HG03159 (cell line): ENCODE measurements around the gene ACTR3C.

ENCODE experiments used
- ATAC-seq: cut with Tn5 transposase; IDR thresholded peaks from one replicate; pipeline ENCODE4 v1.9.1; 2021; ENCODE audit warnings: mild to moderate bottlenecking, moderate library complexity; ENCODE audit not compliant: unreplicated experiment

Gene ACTR3C

GRCh38 chr7:150322833-150323681 lies at the start of gene ACTR3C, which contains the start of gene LRRC61:
Gene ACTR3C, minus strand, starts transcription at chr7:150323545. Its CDS starts 28,249 bp downstream, at chr7:150295296.
Gene LRRC61, plus strand, starts transcription at chr7:150323355. Its CDS starts 13,507 bp downstream, at chr7:150336862.
- peak; percentile 66 for ATAC-seq

- no peak for ATAC-seq
Measured at GRCh38 chr7:150372271-150373048, 49.1 kb upstream of the ACTR3C start.

DNA sequence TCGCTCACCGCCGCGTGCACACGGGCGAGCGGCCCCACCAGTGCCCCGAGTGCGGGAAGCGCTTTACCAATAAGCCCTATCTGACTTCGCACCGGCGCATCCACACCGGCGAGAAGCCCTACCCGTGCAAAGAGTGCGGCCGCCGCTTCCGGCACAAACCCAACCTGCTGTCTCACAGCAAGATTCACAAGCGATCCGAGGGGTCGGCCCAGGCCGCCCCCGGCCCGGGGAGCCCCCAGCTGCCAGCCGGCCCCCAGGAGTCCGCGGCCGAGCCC lies 48.6 kb upstream of the ACTR3C start:
- no peak for ATAC-seq

DNA sequence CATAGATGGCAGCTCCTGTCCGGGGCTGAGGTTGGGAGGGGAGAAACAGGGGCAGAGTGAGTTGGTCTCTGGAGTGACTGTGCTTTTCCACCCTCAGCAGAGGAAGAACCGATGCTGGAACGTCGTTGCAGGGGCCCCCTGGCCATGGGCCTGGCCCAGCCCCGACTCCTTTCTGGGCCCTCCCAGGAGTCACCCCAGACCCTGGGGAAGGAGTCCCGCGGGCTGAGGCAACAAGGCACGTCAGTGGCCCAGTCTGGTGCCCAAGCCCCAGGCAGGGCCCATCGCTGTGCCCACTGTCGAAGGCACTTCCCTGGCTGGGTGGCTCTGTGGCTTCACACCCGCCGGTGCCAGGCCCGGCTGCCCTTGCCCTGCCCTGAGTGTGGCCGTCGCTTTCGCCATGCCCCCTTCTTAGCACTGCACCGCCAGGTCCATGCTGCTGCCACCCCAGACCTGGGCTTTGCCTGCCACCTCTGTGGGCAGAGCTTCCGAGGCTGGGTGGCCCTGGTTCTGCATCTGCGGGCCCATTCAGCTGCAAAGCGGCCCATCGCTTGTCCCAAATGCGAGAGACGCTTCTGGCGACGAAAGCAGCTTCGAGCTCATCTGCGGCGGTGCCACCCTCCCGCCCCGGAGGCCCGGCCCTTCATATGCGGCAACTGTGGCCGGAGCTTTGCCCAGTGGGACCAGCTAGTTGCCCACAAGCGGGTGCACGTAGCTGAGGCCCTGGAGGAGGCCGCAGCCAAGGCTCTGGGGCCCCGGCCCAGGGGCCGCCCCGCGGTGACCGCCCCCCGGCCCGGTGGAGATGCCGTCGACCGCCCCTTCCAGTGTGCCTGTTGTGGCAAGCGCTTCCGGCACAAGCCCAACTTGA lies 48.0 kb upstream of the ACTR3C start:
- ATAC-seq = no peak

- no peak for ATAC-seq
Measured at GRCh38 chr7:150370612-150371071, 47.3 kb upstream of the ACTR3C start.

DNA sequence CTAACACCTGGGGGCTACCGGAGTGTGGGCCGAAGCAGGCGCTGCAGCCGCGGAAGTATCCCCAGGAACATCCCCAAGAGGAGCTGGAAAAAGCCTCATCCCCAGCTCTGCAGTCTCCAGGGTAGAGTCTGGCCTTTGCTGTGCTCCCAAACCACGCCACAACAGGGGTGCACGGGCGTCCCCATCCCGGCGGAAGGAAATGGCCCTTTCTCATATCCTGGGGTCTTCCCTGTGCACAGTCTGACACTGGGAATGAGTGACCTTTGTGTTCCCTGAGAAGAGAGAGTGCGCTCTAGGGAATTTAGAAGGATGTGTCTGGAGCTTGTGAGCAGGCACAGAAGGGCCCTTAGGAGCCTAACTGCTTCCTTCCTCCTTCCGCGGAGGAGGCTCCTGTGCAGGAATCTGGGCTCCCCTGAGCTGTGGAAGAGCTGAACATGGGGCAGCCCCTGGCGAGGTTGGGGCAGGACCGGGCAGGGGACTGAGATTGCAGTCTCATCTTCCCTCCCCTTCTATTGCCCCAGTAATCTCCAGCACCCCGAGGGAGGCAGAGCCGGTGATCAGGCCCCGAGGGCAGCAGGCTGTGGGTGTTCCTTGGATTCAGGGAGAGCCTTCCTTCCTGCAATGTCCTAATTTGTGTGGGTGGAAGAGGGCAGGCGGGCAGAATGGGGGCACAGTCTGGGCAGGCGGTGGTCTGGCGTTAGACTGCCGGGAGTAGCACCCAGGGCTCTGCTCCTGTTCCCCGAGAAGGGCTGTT lies 46.6 kb upstream of the ACTR3C start:
- ATAC-seq = no peak

DNA sequence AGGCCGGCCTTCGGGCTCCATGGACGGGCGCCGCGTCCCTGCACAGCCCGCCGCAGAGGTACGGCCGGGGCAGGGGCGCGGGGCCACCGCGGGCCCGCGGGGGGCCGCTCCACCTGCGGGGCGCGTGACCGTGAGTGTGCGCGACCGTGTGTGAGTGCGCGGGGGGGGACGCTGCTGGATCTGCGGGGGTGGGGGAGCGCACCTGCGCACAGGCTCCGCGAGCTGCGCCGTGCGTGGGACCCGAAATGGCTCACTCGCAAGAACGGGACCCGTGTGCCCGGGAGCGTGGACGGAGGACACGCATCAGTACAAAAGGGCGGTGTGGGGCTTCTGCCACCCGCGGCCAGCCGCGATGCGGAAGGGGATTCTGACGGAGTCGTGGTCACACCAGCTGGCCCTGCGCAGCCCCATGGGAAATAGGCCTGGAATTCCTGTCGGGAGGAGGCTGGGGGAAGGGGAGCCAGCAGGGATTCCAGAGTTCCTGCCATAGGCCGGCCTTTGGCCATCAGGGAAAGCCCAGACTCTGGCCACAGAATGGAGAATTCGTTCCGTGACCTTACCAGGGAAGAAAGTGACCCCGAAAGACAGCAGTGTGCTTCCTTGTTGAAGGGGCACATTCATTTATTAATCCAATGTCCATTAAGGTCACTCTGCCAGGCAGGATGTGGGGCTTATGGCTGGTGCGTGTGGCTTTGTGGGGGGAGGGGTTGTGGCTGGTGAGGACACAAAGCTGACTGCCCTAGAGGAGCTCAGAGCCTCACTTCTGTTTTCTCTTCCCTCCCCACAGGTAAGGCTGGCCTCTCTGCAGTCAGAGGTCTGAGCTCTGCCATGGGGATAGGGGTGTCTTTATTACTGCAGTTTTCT lies 45.8 kb upstream of the ACTR3C start:
- ATAC-seq = peak; percentile 40

DNA sequence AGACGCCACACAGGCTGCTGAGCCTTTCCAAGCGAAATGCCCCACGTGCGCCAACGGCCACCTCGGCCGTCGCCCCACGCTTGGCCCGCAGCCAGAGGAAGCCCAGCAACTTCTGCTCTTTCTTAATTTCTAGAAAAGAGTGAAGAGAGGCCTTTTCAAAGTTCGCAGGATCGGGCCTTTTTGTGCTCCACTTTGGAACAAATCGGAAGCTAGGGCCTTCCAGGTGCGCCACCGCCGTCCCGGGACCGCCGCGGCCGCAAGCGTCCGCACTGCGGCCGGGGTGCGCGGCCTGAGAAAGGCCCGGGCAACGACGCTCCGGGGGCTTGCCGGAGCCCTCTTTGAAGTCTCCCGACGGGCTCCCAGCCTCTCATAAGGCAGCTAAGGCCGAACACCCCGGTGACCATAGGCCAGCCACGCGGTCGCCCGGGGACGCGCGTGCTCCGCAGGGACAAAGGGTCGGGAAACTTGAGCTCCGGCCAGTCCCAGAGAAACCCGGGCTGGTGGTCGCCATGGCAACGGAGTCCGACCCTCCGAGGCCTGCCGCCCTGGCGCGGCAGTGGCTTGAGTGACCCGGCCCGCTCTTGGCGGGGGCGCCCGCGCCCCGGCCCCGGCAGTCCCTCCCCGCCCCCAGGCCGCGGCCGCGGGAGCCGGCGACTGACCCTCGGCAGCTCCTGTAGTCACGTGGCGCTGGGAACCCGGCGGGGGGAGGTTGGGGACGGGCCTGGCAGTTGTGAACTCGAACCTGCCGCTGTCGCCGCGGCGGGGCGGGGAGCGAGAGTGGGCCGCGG lies 44.9 kb upstream of the ACTR3C start, which contains the start of gene REPIN1:
TSS of gene REPIN1 (plus strand) at position 727 of the 788 bp plus-strand sequence. CDS start 890 bp downstream, outside the sequence.
- peak; percentile 47 for ATAC-seq

GRCh38 chr7:150367677-150368095 lies 44.3 kb upstream of the ACTR3C start:
- no peak for ATAC-seq

DNA sequence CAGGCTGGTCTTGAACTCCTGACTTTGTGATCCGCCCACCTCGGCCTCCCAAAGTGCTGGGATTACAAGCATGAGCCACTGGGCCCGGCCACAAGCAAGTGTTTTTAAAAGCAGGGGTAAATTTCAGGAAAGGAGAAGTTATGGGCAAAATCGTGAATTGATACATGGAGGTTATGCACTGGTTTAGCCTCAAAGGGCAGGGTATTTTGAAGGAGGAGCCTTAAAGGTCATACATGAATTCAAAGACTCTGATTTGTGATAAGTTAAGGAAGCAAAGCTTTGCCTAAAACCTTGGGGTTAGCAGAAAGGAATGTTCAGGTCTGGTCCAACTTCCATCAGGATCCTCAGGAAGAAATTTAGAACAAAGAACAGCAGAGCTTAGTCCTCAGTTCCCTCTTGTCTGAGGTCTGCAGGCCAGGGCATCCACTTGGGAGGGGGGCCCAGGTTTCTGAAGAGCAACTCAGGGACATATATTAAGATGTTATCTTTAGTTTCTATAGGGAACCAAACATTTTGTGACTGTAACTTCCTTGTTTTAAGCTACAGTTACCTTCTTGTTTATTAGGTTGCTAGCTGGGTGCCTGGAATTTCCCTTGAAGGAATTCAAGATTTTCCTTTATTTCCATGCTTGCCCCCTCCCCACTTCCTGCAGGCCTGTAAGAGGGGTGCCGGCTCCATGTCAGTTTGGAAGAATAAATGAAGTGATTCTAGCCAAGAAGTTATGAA lies 42.5 kb upstream of the ACTR3C start:
- ATAC-seq = no peak

GRCh38 chr7:150365194-150365593 lies 41.8 kb upstream of the ACTR3C start:
- ATAC-seq = no peak

GRCh38 chr7:150363872-150364271 lies 40.5 kb upstream of the ACTR3C start:
- no peak for ATAC-seq

GRCh38 chr7:150363370-150363769 lies 40.0 kb upstream of the ACTR3C start:
- no peak for ATAC-seq

DNA sequence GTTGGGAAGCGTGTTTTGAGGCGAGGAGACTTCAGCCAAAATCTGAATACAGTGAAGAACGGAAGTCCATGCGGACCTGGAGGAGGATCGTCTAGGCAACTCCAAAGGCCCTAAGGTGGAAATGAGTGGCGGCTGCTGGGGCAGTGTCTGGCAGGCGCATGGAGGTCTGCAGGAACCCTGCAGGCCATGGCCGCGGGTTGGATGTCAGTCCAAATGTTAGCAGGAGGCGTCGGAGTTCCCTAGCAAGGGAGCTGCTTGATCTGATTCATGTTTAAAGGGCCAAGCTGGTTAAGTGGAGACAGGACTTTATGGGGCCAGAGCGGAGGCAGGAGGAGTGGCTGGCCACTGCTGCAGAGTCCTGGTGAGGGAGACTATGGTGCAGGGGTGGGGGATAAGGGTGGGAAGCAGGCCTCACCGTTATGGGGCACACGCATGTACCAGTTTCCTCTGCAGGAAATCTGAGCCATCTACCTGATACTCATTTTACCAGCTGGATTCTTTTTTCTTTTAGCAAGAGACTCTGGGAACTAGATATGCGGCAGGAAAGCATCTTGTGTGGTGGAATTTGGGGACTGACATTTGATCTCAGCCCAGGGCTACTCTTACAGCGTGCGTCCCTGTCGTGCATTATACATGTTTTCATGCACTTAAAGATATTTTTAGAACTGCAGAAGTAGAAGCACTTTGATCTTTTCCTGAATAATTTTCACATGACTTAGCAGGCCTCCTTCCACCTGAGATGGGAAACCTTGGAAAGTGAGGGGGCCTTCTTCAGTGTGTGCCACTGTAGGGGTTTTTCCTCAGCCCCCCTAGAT lies 38.7 kb upstream of the ACTR3C start:
- no peak for ATAC-seq

GRCh38 chr7:150361402-150361801 lies 38.1 kb upstream of the ACTR3C start:
- no peak for ATAC-seq

- ATAC-seq = no peak
Measured at GRCh38 chr7:150360363-150361058, 37.2 kb upstream of the ACTR3C start.
